ENCODE measurements around the gene TMPRSS6. TPM values are rescaled to one million over a fixed set of nuclear protein-coding genes. Genes with fewer than 3 reads are reported as not detected.

Gene TMPRSS6
- total RNA-seq, 2 donors from 2014 or later = 0.22 to 0.31 TPM

- no peaks in the 10 kb centered on the region for H3K4me1 Mint-ChIP-seq
- no peak for DNase-seq
- no peak overlapping the region for H3K27ac Mint-ChIP-seq
- Histone ChIP-seq H3K27me3 (ENCODE audit: control insufficient read depth, insufficient read depth, low read length, poor library complexity, severe bottlenecking) (no peaks in the 10 kb centered on the region), H3K4me1 (ENCODE audit: control insufficient read depth, insufficient read depth, low read length) (no peaks in the 10 kb centered on the region), H3K9ac (ENCODE audit: extremely low read depth, low read length, poor library complexity, severe bottlenecking) (no peak overlapping the region), H3K27ac (ENCODE audit: low read depth, low read length) (no peak overlapping the region), H3K9me3 (ENCODE audit: control insufficient read depth, low read length) (no peaks in the 10 kb centered on the region), H3K36me3 (ENCODE audit: control insufficient read depth, insufficient read depth, low read length) (no peaks in the 10 kb centered on the region), H3K4me3 (ENCODE audit: low read length) (no peak overlapping the region)
- peaks cover 4% of the 10 kb centered on the region for H3K27me3 Mint-ChIP-seq (ENCODE audit: insufficient read depth)
- H3K4me3 Mint-ChIP-seq = no peak overlapping the region
- no peaks in the 10 kb centered on the region for H3K9me3 Mint-ChIP-seq
- TF ChIP-seq CTCF (conservative IDR thresholded peaks at IDR 0.05) = no peak
- whole genome bisulfite sequencing, 2 experiments (ENCODE audit: insufficient coverage in 1 of 2, insufficient read length in 1 of 2) = 87% methylated on average over 4 to 9 of the region's 9 CpGs
- no peaks in the 10 kb centered on the region for H3K36me3 Mint-ChIP-seq (ENCODE audit: low read depth)
Observed at GRCh38 chr22:37044634-37045625, 64.6 kb downstream of the TMPRSS6 start.

GRCh38 chr22:37043828-37044538 lies 65.5 kb downstream of the TMPRSS6 start:
- Mint-ChIP-seq H3K36me3 (ENCODE audit: low read depth) (no peaks in the 10 kb centered on the region), H3K9me3 (no peaks in the 10 kb centered on the region), H3K27ac (no peak overlapping the region), H3K4me3 (no peak overlapping the region), H3K4me1 (no peaks in the 10 kb centered on the region), H3K27me3 (ENCODE audit: insufficient read depth) (peaks cover 2% of the 10 kb centered on the region)
- Histone ChIP-seq H3K9ac (ENCODE audit: extremely low read depth, low read length, poor library complexity, severe bottlenecking) (no peak overlapping the region), H3K4me1 (ENCODE audit: control insufficient read depth, insufficient read depth, low read length) (no peaks in the 10 kb centered on the region), H3K27me3 (ENCODE audit: control insufficient read depth, insufficient read depth, low read length, poor library complexity, severe bottlenecking) (no peaks in the 10 kb centered on the region), H3K9me3 (ENCODE audit: control insufficient read depth, low read length) (no peaks in the 10 kb centered on the region), H3K27ac (ENCODE audit: low read depth, low read length) (no peak overlapping the region), H3K36me3 (ENCODE audit: control insufficient read depth, insufficient read depth, low read length) (no peaks in the 10 kb centered on the region), H3K4me3 (ENCODE audit: low read length) (no peak overlapping the region)
- peak; percentile 73 for TF ChIP-seq CTCF (conservative IDR thresholded peaks at IDR 0.05)
- 75 to 85% methylated on average over 8 to 16 of the region's 17 CpGs for WGBS, 2 experiments (ENCODE audit: insufficient coverage in 1 of 2, insufficient read length in 1 of 2)
- peak; percentile 77 for DNase-seq

GRCh38 chr22:37043209-37043827 lies 66.2 kb downstream of the TMPRSS6 start:
- no peaks in the 10 kb centered on the region for H3K36me3 Mint-ChIP-seq (ENCODE audit: low read depth)
- WGBS, 2 experiments (ENCODE audit: insufficient coverage in 1 of 2, insufficient read length in 1 of 2) = 91 to 97% methylated on average over 6 to 7 of the region's 7 CpGs
- Histone ChIP-seq H3K9me3 (ENCODE audit: control insufficient read depth, low read length) (no peaks in the 10 kb centered on the region), H3K27ac (ENCODE audit: low read depth, low read length) (no peak overlapping the region), H3K4me3 (ENCODE audit: low read length) (no peak overlapping the region), H3K9ac (ENCODE audit: extremely low read depth, low read length, poor library complexity, severe bottlenecking) (no peak overlapping the region), H3K36me3 (ENCODE audit: control insufficient read depth, insufficient read depth, low read length) (no peaks in the 10 kb centered on the region), H3K4me1 (ENCODE audit: control insufficient read depth, insufficient read depth, low read length) (no peaks in the 10 kb centered on the region), H3K27me3 (ENCODE audit: control insufficient read depth, insufficient read depth, low read length, poor library complexity, severe bottlenecking) (no peaks in the 10 kb centered on the region)
- H3K4me3 Mint-ChIP-seq = no peak overlapping the region
- DNase-seq = no peak
- H3K4me1 Mint-ChIP-seq = no peaks in the 10 kb centered on the region
- peaks cover 2% of the 10 kb centered on the region for H3K27me3 Mint-ChIP-seq (ENCODE audit: insufficient read depth)
- no peak for TF ChIP-seq CTCF (conservative IDR thresholded peaks at IDR 0.05)
- H3K27ac Mint-ChIP-seq = no peak overlapping the region
- H3K9me3 Mint-ChIP-seq = no peaks in the 10 kb centered on the region

Data from endodermal cell (in vitro differentiated cells).